LNCAP (cell line): ENCODE data around the gene ASAP3.

Source experiments
- TF ChIP-seq, protein P1 (sequence below): fragments of 450-650 bp; IDR thresholded peaks from 2 replicates; pipeline ENCODE4 v1.5.1; 2017; ENCODE audit warnings: mild to moderate bottlenecking

ASAP3 gene

DNA sequence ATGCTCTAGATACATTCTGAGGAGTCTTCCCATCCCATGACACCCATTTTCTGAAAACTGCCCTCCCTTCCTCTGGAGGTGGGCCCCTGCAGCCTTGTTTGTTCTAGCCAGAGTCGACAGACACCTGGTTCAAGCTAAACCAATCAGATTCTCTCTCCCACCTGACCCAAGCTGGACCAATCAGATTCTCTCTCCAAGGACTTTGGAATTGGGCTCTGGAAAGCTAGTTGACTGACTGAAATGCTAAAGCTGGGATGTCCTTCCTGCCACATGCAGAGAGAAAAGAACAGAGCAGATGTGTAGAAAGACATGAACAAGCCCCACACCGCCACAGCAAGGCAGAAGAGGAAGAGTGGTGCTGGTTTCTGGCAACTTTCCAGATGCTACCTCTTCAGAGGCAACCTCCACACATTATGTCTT lies 24.6 kb downstream of the ASAP3 start:
- TF ChIP-seq, protein P1, sequence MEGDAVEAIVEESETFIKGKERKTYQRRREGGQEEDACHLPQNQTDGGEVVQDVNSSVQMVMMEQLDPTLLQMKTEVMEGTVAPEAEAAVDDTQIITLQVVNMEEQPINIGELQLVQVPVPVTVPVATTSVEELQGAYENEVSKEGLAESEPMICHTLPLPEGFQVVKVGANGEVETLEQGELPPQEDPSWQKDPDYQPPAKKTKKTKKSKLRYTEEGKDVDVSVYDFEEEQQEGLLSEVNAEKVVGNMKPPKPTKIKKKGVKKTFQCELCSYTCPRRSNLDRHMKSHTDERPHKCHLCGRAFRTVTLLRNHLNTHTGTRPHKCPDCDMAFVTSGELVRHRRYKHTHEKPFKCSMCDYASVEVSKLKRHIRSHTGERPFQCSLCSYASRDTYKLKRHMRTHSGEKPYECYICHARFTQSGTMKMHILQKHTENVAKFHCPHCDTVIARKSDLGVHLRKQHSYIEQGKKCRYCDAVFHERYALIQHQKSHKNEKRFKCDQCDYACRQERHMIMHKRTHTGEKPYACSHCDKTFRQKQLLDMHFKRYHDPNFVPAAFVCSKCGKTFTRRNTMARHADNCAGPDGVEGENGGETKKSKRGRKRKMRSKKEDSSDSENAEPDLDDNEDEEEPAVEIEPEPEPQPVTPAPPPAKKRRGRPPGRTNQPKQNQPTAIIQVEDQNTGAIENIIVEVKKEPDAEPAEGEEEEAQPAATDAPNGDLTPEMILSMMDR: no peak

DNA sequence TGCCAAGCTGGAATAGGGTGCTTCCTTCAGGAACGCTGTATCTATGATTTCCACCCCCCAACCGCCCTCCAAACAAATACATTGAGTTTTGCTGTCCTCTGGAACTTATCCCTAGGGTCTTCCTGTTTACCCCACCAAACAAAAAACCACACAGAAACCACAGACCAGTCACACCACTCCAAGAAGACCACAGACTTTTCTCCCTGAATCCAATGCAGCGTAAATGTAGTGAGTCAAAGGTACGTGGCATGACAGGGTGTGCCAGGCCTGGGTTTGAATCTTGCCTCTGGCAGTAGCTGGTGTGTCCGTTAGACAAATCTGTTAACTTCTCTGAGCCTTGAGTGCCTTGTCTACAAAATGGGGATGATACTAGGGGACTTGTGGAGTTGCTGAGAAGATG lies 27.8 kb downstream of the ASAP3 start:
- TF ChIP-seq, protein P1: no peak

DNA sequence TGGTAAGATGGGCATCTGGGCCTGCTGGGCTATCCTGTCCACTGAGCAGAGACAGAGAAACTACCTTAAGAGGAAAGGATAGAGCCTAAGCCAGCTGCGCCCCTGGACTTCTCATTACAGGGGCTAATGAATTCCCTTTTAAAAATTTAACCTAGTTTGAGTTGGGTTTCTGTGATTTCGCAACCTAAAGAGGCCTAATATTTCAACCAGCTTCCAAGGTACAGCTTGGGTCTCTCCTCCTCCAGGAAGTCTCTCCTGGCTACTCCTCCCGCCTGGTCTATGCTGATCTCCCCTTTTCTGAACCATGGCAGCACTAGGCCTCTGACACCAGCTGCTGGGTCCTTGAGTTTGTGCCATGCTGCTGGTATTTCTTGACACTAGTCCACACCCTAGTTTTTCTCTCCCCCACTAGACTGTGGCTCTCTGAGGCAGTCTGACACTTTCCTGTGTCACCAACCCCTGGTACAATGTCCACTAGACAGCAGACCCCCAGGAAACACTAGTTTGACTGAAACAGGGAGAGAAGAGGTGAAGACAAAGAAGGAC lies 30.5 kb downstream of the ASAP3 start:
- TF ChIP-seq, protein P1: no peak

DNA sequence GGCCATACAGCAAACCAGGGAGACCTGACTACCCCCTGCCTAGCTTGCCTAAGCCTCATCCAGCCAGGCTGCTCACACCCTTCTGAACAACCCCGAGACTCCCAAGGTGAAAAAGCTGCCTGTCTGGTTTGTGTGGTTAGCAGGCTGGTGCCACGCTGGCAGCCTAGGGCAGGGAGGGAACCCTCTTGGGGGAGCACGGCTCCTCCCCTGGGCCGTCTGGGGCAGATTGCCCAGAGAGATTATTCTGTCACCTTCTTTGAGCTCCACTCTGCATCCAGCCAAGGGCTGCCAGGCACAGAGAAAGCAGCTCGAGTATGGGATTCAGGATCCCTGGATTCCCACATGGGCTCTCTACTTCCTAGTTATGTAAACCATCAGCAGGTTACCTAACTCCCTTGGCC lies 32.0 kb downstream of the ASAP3 start:
- TF ChIP-seq, protein P1: no peak

DNA sequence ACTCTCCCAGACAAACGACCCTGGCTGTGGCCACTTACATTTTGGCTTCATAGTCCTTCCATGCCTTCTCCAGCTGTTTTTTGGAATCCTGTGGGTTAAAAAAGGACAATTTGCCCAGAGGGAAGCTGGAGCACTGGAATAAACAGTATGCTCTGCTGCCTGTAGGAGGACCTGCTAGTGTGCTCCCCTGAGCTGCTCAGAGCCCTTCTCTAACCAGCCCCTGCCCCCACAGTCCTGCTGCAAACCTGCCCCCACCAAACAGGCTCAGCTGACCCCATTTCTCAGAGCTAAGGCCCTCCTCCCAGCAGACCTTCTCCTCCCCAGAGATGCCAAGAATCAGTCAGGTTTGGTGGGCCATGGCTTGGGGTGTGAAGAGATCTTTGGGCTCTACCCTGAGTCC lies 32.5 kb downstream of the ASAP3 start:
- TF ChIP-seq, protein P1: no peak

DNA sequence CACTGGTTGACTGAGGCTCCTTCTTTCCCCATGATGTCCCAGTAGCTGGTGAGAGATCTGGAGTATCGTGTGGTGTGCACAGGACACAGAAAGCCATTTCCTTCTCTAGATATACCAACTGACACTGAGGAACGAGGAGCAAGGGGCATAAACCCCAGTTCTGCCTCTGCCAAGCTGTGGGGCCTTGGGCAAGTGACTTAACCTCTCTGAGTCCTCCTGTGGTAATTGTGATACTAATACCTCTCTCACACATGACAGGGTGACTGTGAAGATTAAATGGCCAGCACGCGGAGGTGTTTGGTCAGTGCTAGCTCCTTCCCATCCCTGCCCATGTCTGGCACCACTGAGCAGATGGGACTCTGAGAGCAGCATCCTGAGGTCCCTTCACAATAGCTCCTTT lies 33.1 kb downstream of the ASAP3 start:
- TF ChIP-seq, protein P1: no peak

DNA sequence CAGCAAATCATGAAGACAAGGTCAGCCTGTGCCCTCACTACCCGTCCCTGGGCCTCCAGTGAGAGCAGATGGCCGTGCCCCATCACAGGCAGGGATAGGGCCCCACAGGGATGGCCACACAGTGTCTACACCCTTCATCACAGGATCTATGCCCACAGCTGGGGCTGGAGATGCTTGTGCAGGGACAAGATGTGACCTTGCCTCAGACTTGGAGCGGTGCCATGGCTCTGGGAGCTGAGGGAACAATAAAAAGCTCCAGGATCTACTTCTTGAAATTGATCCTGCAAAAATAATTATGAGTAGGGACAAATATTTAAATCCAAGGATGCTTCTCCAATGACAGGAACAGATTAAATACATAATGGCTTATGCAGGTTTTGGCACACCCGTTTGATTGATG lies 34.0 kb downstream of the ASAP3 start:
- TF ChIP-seq, protein P1: no peak

DNA sequence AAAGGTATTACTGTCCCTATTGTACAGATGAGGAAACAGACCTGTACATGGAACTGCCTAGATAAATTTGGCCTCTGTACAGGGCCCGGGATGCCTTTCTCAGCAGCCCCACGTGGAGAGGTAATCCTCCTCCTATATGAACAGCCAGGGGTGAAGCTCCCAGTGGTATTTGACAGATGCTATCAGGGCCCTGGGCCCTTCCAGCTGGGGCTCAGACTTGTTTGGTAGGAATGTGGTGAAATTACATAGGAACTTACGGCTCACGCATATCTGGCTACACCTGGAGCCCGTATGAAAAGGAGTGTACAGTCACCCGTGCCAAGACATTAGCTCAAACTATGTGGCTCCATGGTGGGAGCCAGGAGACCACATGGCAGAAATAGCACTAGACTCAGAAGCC lies 34.7 kb downstream of the ASAP3 start:
- TF ChIP-seq, protein P1: no peak
